Measurements from ENCODE around the gene ACRBP. TPM values are rescaled to one million over a fixed set of nuclear protein-coding genes. Genes with fewer than 3 reads are reported as not detected.

The ACRBP gene
- total and polyA plus RNA-seq, 2 donors (not counting 1 experiment from before 2014, with no cell fraction given) = 10.7 to 12.3 TPM

- Histone ChIP-seq H2AFZ (ENCODE audit: insufficient read depth, low read depth, low read length, poor library complexity, severe bottlenecking) (peak overlapping the region; percentile 47), H3K27ac (ENCODE audit: low read length in 2 of 2) (peak overlapping the region; percentile 85 to 86), H3K9me3 (ENCODE audit: control extremely low read depth in 1 of 3, control insufficient read depth in 2 of 3, insufficient read depth in 1 of 3, low read length in 2 of 3) (no peaks in the 10 kb centered on the region), H3K4me2 (replicated peaks; ENCODE audit: low read depth, low read length, poor library complexity, severe bottlenecking) (peak overlapping the region; percentile 81), H4K20me1 (ENCODE audit: control insufficient read depth, insufficient read depth, low read length, poor library complexity, severe bottlenecking) (no peaks in the 10 kb centered on the region), H3K4me3 (ENCODE audit: control extremely low read depth in 1 of 5, extremely low read depth in 1 of 5, insufficient read depth in 1 of 5, low read depth in 2 of 5, low read length in 4 of 5) (peak overlapping the region in 4 of 5 experiments; percentile 23 to 70 (median 56)), H3K79me2 (ENCODE audit: control insufficient read depth, insufficient read depth, low read length) (peaks cover 100% of the 10 kb centered on the region), H3K36me3 (replicated peaks in 1 of 2; ENCODE audit: control extremely low read depth in 1 of 2, control insufficient read depth in 1 of 2, extremely low read depth in 1 of 2, insufficient read depth in 2 of 2, low read length in 1 of 2) (peaks cover 0 to 32% of the 10 kb centered on the region in 2 experiments), H3K27me3 (replicated peaks in 1 of 4; ENCODE audit: control extremely low read depth in 1 of 4, control insufficient read depth in 3 of 4, insufficient read depth in 4 of 4, low read length in 3 of 4) (no peaks in the 10 kb centered on the region), H3K4me1 (ENCODE audit: control insufficient read depth in 2 of 2, insufficient read depth in 2 of 2, low read length in 2 of 2) (peaks cover 68 to 88% of the 10 kb centered on the region in 2 donors), H3K9ac (ENCODE audit: low read length) (peak overlapping the region; percentile 66)
- POLR2A ChIA-PET = interaction anchor here (0.6 to 1.3 kb wide), 7 partner anchors 11 to 128 kb away, joined by 3 to 9 read pairs (median 3); partner anchors contain the start of gene ZNF384
- ATAC-seq (ENCODE audit: low read depth) (no peak), DNase-seq (no peak)
- 50% methylated on average over 2 of the region's 3 CpGs for WGBS (ENCODE audit: insufficient coverage)
- CTCF ChIA-PET = interaction anchor here (0.6 to 5.9 kb wide), 8 partner anchors 11 to 122 kb away, joined by 3 to 58 read pairs (median 4); partner anchors contain the start of genes MLF2 and ZNF384
- H3K9me3 Mint-ChIP-seq (ENCODE audit: insufficient read depth) = no peaks in the 10 kb centered on the region
- H3K27me3 Mint-ChIP-seq = no peaks in the 10 kb centered on the region
- TF ChIP-seq EZH2 (IDR thresholded peaks at IDR 0.05; ENCODE audit: borderline replicate concordance, insufficient read depth, low read depth, low read length, poor library complexity, severe bottlenecking) (no peak), CTCF (IDR thresholded peaks at IDR 0.05) (no peak)
- peak overlapping the region; percentile 97 for H3K4me3 Mint-ChIP-seq
- peak overlapping the region; percentile 99 for H3K27ac Mint-ChIP-seq
- peaks cover 74% of the 10 kb centered on the region for H3K4me1 Mint-ChIP-seq
- intact Hi-C loops (cut with micrococcal nuclease) = loop anchor here (10.0 kb wide), 1 partner anchor 313 kb away; the partner anchor contains the start of genes C12orf57 and RNU7-1
These were observed 15.7 kb downstream of the ACRBP start for GRCh38 chr12:6631549-6631961.

- peaks cover 100% of the 10 kb centered on the region for H3K79me2 ChIP-seq (ENCODE audit: control insufficient read depth, insufficient read depth, low read length)
These were observed 16.5 kb downstream of the ACRBP start for GRCh38 chr12:6630736-6631135.

More at GRCh38 chr12:6630736-6631135, 16.5 kb downstream of the ACRBP start:
- Histone ChIP-seq H2AFZ (ENCODE audit: insufficient read depth, low read depth, low read length, poor library complexity, severe bottlenecking) (peak overlapping the region; percentile 9), H3K9ac (ENCODE audit: low read length) (peak overlapping the region; percentile 66), H4K20me1 (ENCODE audit: control insufficient read depth, insufficient read depth, low read length, poor library complexity, severe bottlenecking) (no peaks in the 10 kb centered on the region), H3K36me3 (replicated peaks in 1 of 2; ENCODE audit: control extremely low read depth in 1 of 2, control insufficient read depth in 1 of 2, extremely low read depth in 1 of 2, insufficient read depth in 2 of 2, low read length in 1 of 2) (peaks cover 1 to 38% of the 10 kb centered on the region in 2 experiments), H3K4me1 (ENCODE audit: control insufficient read depth in 2 of 2, insufficient read depth in 2 of 2, low read length in 2 of 2) (peaks cover 60 to 88% of the 10 kb centered on the region in 2 donors), H3K9me3 (ENCODE audit: control extremely low read depth in 1 of 3, control insufficient read depth in 2 of 3, insufficient read depth in 1 of 3, low read length in 2 of 3) (no peaks in the 10 kb centered on the region), H3K27me3 (replicated peaks in 1 of 4; ENCODE audit: control extremely low read depth in 1 of 4, control insufficient read depth in 3 of 4, insufficient read depth in 4 of 4, low read length in 3 of 4) (no peaks in the 10 kb centered on the region), H3K4me3 (ENCODE audit: control extremely low read depth in 1 of 5, extremely low read depth in 1 of 5, insufficient read depth in 1 of 5, low read depth in 2 of 5, low read length in 4 of 5) (peak overlapping the region in 3 of 5 experiments; percentile 55 to 70 (median 56)), H3K4me2 (replicated peaks; ENCODE audit: low read depth, low read length, poor library complexity, severe bottlenecking) (peak overlapping the region; percentile 81), H3K27ac (ENCODE audit: low read length in 2 of 2) (peak overlapping the region; percentile 85 to 86)
- H3K4me3 Mint-ChIP-seq = peak overlapping the region; percentile 97
- no peaks in the 10 kb centered on the region for H3K9me3 Mint-ChIP-seq (ENCODE audit: insufficient read depth)
- ATAC-seq (ENCODE audit: low read depth) (no peak), DNase-seq (no peak)
- ChIA-PET CTCF (interaction anchor here (1.2 to 5.9 kb wide), 6 partner anchors 10 to 25 kb away, joined by 3 to 58 read pairs (median 4); no protein-coding TSS in a partner anchor), POLR2A (interaction anchor here (0.6 to 1.3 kb wide), 5 partner anchors 16 to 127 kb away, joined by 3 to 7 read pairs (median 4); no protein-coding TSS in a partner anchor)
- H3K27me3 Mint-ChIP-seq = no peaks in the 10 kb centered on the region
- intact Hi-C loops (cut with micrococcal nuclease) = loop anchor here (10.0 kb wide), 1 partner anchor 314 kb away; the partner anchor contains the start of genes C12orf57 and RNU7-1
- peaks cover 70% of the 10 kb centered on the region for H3K4me1 Mint-ChIP-seq
- 75% methylated on average over 4 of the region's 5 CpGs for WGBS (ENCODE audit: insufficient coverage)
- H3K27ac Mint-ChIP-seq = peak overlapping the region; percentile 99
- no peak for TF ChIP-seq CTCF (IDR thresholded peaks at IDR 0.05)
- TF ChIP-seq EZH2 (IDR thresholded peaks at IDR 0.05; ENCODE audit: borderline replicate concordance, insufficient read depth, low read depth, low read length, poor library complexity, severe bottlenecking) = no peak

Data from B cell (primary cell).